GM21576 (cell line): ENCODE data around the gene RMI2.
"Not testable (repeated sequence)": the region's sequence is repeated elsewhere in the genome, so short reads cannot be mapped to it uniquely, and the experiment has no call there.

Source experiments
- ATAC-seq: cut with Tn5 transposase; IDR thresholded peaks from one replicate; pipeline ENCODE4 v1.9.1; 2021; ENCODE audit warnings: mild to moderate bottlenecking, moderate library complexity; ENCODE audit not compliant: unreplicated experiment

RMI2 gene

GRCh38 chr16:11345040-11345862, at the start of gene RMI2:
TSS of gene RMI2 (plus strand) at chr16:11345459. CDS start at chr16:11345472, 13 bp downstream.
- peak; percentile 96 for ATAC-seq

- no peak for ATAC-seq
Observed at GRCh38 chr16:11295672-11296071, 49.6 kb upstream of the RMI2 start.

- no peak for ATAC-seq
Observed at GRCh38 chr16:11296351-11296705, 48.9 kb upstream of the RMI2 start.

GRCh38 chr16:11296706-11297491, 48.4 kb upstream of the RMI2 start:
- no peak for ATAC-seq

GRCh38 chr16:11297492-11298142, 47.6 kb upstream of the RMI2 start:
- peak; percentile 68 for ATAC-seq

- ATAC-seq, result no peak
Observed at GRCh38 chr16:11298143-11298900, 46.9 kb upstream of the RMI2 start.

- not testable (repeated sequence) for ATAC-seq
Observed at GRCh38 chr16:11298950-11299547, 46.2 kb upstream of the RMI2 start.

GRCh38 chr16:11299865-11300559, 45.2 kb upstream of the RMI2 start:
- ATAC-seq, result no peak

GRCh38 chr16:11300560-11300892, 44.7 kb upstream of the RMI2 start:
- ATAC-seq, result no peak

GRCh38 chr16:11301645-11302501, 43.4 kb upstream of the RMI2 start:
- ATAC-seq, result no peak

GRCh38 chr16:11302977-11303376, 42.3 kb upstream of the RMI2 start:
- ATAC-seq, result no peak

GRCh38 chr16:11303405-11304138, 41.7 kb upstream of the RMI2 start:
- ATAC-seq, result no peak

- no peak for ATAC-seq
Observed at GRCh38 chr16:11306381-11306780, 38.9 kb upstream of the RMI2 start.

- no peak for ATAC-seq
Observed at GRCh38 chr16:11306997-11307638, 38.1 kb upstream of the RMI2 start.

- no peak for ATAC-seq
Observed at GRCh38 chr16:11307639-11308492, 37.4 kb upstream of the RMI2 start.

- no peak for ATAC-seq
Observed at GRCh38 chr16:11308493-11309283, 36.6 kb upstream of the RMI2 start.
